GM21515 (cell line): ENCODE results near the gene BTG1.

Source experiments
- ATAC-seq: cut with Tn5 transposase; IDR thresholded peaks from one replicate; pipeline ENCODE4 v1.9.1; 2021; ENCODE audit not compliant: unreplicated experiment

Gene BTG1

GRCh38 chr12:92145731-92146496 lies at the start of gene BTG1:
BTG1 (minus strand) TSS chr12:92145846; CDS start chr12:92145535, 311 bp downstream.
- peak; percentile 70 for ATAC-seq

GRCh38 chr12:92194561-92194960 lies 48.9 kb upstream of the BTG1 start:
- ATAC-seq = no peak

DNA sequence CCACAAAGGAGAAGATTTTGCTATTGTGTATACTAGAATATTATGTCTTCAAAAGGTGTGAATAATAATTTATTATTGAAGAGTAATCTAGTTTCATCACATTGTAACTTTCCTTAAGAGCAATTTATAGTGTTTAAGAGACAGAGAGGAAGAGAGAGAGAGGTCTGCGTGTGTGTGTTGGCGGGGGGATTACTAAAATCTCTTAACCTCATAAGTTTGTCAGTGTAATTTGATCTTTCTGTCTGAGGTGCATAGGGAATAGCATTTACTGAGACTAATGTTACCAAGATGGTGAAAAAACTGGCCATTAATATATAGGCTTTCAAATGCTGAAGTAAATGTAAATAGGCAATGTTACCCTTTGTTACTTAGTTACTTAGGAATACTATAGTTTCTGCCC lies 48.2 kb upstream of the BTG1 start:
- ATAC-seq = no peak

DNA sequence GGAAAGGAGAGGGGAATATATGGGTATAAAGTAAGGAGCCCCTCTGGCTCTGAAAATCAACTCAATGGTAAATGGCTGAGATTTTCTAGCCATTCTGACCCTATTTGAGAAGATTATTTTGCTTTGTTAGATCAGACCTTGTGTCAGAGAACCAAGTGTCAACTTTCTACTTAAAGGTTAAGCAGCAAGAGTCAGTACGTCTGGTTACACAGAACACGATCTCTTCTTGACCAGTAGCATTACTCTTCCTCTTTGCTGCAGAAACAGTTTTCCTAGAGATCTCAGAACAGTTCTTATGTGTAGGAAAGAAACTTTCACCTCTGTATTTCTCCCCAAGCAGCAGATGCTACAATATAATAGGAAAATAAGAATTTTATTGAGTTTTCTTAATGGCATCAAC lies 47.4 kb upstream of the BTG1 start:
- no peak for ATAC-seq

GRCh38 chr12:92192360-92192759 lies 46.7 kb upstream of the BTG1 start:
- no peak for ATAC-seq

DNA sequence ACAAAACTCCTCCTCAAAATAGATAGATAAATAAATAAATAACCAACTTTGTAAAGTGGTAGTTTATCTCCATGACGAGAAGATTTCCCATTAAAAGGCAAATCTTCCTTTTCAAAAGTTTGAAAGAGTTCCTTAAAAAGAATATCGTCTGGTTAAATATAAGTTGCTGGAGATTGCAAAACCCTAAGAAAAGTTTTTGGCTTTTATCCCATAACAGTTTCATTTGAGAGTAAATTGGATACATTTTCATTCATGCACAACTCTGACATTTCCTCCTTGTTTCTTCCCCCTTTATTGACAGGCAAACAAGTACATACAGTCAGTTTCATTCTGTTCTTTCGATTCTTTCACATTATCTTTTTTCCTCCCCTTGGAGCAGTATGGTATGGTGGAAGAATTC lies 45.4 kb upstream of the BTG1 start:
- ATAC-seq = no peak

DNA sequence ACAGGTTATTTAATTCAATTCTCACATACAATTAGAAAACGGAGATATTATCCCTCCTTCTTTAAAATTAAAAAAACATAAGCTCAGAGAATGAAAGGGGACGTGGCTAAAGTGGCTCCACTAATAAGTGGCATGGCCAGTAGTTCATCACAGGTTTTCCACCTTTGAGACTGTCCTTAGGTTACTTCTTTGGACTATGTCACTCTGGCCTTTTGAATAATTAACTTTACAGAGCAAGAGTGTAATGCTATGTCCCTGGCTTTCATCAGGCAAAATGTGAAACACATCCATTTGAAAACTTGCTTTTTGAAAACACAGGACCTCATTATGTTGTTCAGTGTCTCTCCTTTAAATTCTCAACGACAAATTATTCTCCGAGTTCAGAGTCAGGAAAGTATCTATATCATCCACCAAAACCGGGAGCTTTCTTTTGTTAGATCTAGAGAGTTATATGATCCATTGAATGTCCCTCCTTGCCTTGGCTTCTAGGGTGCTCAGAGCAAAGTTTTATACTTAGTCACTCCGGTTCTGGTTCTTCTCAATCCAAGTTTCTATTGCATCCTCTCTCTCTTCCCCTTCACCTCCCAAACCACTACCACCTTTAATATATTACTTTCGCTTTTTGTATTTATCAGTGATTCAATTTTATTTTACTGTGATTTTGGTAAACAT lies 43.0 kb upstream of the BTG1 start:
- ATAC-seq = no peak

DNA sequence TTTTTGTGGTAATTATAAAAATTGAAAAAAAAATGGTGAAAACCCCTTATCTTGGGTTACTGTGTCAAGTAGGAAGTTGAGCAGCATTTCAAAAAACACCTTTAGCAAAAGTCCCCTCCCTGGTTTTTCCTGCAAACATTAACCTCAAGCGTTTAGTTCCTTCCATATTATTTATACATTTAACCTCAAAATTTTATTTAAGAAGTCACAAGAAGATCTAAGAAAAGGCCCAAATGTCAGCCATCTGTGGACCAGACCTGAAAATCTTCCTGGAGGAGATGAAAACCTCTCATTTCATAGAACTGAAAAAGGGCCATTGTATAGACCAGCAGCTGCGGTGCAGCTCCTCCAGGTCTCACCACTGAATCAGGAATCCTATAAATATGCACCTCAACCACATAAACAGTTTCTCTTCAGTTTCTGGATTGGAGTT lies 40.4 kb upstream of the BTG1 start:
- ATAC-seq = peak; percentile 42

DNA sequence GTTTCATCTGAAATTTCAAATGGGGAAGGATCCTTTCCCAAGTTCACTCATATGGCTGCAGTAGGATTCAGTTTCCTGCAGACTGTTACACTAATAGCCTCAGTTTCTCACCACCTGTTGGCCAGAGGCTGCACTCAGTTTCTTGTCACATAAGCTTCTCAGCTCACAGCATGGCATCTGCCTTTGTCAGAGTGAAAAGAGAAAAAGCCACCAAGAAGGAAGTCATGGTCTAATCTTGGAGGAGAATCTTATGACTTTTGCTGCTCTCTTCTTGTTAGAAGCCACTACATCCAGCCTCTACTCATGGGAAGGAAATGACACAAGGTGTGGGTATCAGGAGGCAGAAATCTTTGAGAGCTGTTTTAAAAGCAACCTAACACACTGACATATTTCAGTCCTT lies 39.4 kb upstream of the BTG1 start:
- ATAC-seq = peak; percentile 74

GRCh38 chr12:92183575-92183974 lies 37.9 kb upstream of the BTG1 start:
- ATAC-seq = no peak

GRCh38 chr12:92178340-92178739 lies 32.7 kb upstream of the BTG1 start:
- no peak for ATAC-seq

- ATAC-seq = no peak
Observed at GRCh38 chr12:92176646-92177045, 31.0 kb upstream of the BTG1 start.

DNA sequence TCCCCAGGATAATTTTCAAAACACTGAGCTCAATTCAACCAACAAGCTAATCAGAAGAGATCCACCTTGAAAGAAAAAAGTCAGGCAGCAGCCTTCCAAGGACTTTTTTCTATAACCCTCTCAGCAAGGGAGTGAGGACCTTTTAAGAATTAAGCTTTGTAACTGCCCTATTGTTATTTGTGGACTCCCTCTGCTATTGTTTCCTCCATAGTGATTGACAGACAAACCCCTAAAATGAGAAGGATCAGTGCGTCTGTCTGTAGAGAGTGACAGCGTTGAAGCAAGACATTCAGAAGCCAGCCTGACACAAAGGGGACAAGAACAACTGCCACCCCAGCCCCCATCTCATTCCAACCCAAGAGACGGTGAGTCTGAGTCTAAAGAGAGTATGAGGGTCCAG lies 30.3 kb upstream of the BTG1 start:
- no peak for ATAC-seq

DNA sequence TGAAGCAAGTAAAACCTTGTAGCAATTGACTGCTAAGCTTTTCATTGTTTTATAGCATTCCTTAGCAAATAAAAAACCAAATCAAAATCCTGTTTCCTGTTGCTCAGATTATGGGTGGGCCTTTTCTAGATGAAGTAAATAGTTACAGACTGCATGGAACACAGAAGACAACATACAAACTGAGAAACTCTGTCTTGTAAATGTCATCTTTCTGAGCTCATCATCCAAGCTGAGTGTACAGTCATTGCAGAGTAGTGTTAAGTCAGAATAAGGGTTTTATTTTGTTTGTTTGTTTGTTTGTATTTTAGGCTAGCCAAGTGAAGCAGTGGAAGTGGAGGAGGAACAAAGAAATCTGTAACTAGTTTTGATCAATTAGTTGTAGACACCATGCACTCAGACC lies 24.4 kb upstream of the BTG1 start:
- ATAC-seq = no peak

GRCh38 chr12:92167075-92167474 lies 21.4 kb upstream of the BTG1 start:
- no peak for ATAC-seq

DNA sequence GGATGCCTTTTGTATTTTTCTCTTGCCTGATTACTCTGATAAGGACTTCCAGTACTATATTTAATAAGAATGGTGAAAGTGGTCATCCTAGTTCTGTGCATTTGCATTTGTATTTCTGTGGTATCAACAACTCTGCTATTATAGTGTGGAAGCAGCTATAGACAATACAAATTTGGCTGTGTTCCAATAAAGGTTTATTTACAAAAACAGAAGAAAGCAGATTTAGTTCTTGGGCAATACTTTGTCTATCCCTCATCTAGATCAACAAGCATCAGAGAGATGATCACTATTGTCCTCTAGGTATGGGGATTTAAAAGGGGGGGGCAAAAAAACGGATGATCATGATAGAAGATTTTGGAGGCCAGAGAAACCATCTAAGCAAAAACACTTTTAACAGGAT lies 19.1 kb upstream of the BTG1 start:
- ATAC-seq = no peak

DNA sequence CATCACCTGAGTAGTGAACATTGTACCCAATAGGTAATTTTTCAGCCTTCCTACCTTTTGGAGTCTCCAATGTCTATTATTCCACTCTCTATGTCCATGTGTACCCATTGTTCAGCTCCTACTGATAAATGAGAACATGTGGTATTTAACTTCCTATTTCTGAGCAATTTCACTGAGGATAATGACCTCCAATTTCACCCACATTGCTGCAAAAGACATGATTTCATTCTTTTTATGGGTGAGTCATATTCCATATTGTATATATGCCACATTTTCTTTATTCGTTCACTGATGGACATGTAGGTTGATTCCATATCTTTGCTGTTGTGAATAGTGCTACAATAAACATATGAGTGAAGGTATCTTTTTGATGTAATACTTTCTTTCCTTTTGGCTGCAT lies 16.4 kb upstream of the BTG1 start:
- ATAC-seq = no peak

DNA sequence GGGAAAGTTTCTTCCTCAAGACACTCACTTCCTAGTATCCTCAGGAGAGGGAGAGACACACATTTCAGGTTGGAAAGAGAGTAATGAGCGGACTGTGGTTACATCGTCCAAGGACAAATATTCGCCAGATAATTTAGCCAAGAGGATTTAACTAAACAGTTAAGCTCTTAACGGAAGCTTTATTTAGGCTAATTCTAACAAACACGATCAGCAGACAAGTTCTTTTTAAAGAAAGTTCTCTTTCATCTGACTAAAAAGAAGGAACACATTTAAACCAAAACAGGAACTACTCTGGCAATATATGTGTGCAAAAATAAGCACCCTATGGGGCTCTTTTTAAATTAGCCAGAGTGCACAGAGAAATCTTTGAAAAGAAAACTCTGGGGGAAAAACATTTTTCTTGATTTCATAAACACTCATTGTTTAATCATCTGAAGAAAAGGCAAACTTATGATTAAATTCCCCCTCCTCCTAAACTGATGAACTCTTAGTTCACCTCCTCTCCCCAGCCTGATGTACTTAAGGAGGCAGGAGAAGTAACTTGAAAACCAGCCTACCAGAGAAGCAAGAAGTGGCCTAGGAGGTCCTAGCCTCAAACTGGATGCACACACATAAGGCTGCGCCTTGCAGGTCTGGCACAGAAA lies 13.3 kb upstream of the BTG1 start:
- peak; percentile 49 for ATAC-seq

GRCh38 chr12:92156704-92157395 lies 11.2 kb upstream of the BTG1 start:
- no peak for ATAC-seq

- ATAC-seq = no peak
Observed at GRCh38 chr12:92156139-92156538, 10.5 kb upstream of the BTG1 start.

DNA sequence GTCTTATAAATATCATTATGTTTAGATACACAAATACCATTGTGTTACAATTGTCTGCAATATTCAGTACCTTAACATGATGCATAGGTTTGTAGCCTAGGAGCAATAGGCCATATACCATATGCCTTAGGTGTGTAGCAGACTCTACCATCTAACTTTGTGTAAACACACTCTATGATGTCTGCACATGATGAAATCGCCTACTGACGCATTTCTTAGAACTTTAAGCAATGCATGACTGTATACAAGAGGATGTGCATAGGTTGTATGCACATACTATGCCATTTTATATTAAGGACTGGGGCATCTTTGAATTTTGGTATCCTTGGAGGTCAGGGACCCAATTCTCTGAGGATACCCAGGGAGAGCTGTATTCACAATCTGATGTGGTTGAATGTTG lies 10.1 kb upstream of the BTG1 start:
- ATAC-seq = no peak

- ATAC-seq = no peak
Observed at GRCh38 chr12:92151916-92152315, 6.3 kb upstream of the BTG1 start.
